IPS DF 4.7 (cell line): ENCODE results near the gene CTSD.

Experiments
- DNase-seq: peaks from one replicate; pipeline ENCODE4 v3.0.0-alpha.2; 2013; ENCODE audit warnings: low spot score; ENCODE audit errors: extremely low read depth

Gene CTSD

DNA sequence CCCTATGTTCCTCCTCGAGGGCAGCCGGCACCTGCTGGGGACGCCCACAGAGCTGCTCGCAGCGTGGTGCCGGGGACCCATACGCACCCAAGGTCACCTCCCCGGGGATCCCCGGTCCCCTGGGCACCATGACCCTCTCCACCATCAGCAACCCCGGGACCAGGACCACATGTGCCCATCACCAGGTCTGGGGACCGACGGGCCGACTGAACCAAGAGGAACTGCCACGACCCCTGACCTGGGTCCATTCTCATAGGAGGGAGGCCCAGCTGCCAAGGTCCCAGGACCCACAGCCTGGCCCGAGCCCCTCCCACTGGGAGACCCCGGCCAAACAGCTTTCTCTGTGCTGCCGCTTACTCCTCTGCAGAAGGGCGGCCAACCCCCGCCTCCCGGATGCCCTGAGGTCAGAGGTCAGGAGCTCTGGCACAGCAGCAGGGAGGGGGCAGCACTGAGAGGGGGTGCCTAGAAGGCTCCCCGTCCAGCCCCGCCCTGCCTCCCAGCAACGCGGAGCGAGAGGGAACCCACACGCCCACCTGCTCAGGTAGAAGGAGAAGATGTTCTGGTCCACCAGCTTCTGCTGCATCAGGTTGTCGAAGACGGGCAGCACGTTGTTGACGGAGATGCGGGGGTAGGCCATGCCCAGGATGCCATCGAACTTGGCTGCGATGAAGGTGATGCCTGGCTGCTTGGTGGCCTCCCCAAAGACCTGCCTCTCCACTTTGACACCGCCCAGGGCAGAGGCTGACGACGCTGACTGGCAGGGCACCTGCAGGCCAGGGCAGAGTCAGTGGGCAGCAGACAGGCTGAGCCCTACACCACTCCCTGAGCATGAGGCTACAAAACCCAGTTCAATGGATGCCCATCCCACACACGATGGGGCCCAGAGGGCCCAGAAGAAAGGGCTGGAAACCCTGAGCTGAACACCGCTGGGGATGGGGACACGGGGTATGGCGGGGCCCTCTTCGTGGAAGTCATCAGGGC, 6.6 kb downstream of the CTSD start:
- DNase-seq, result no peak

DNA sequence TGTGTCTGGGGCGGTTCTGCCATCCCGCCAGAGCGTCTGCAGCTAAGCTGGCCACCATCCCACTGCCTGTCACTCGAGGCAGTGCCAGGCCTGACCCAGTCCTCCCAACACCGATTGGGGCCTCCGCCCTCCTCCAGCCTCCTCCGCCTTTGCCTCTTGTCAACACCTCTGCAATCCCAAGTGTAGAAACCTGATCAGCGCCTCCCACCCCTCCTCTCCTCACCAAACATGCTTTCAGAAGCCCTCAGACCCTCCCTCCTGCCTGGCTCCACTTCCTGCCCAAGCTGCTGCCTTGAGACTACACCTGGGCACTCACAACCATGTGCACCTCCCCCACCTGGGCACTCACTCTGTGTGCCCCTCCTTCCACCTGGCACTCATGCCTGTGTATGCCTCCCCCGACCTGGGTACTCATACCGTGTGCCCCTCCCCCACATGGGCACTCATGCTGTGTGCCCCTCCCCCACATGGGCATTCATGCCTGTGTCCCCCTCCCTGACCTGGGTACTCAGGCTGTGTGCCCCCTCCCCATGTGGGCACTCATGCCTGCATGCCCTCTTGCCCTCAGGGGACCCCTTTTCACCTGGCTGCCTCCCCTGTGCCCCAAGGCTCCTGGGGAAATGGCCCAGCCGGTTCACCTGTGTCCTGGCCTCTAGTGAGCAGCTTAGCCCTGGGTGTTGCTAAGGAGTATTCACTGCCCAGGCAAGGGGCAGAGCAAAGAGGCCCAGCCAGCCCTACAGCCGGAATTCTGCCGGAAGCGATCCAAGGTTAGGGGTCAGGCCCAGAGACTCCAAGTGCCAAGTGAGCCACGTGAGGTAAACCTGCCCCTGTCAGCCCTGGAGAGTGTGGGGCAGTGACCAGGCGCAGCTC, 7.8 kb downstream of the CTSD start:
- DNase-seq, result no peak

DNA sequence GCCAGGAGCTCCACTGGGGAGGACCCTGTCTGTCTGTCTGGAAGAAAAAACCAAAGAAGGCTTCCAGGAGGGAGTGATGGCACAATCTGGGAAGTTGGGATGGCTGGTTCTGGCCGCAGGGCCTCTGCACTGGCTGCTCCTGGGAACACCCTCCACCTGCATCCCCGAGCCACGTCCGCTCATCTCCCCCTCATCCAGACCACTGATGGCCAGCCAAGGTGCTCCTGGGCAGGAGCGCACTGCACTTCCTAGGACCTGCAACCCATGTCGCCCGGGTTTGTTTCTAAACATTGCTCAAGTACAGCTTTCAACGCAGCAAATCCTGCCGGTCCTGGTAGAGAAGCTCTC, 8.4 kb downstream of the CTSD start:
- no peak for DNase-seq

DNA sequence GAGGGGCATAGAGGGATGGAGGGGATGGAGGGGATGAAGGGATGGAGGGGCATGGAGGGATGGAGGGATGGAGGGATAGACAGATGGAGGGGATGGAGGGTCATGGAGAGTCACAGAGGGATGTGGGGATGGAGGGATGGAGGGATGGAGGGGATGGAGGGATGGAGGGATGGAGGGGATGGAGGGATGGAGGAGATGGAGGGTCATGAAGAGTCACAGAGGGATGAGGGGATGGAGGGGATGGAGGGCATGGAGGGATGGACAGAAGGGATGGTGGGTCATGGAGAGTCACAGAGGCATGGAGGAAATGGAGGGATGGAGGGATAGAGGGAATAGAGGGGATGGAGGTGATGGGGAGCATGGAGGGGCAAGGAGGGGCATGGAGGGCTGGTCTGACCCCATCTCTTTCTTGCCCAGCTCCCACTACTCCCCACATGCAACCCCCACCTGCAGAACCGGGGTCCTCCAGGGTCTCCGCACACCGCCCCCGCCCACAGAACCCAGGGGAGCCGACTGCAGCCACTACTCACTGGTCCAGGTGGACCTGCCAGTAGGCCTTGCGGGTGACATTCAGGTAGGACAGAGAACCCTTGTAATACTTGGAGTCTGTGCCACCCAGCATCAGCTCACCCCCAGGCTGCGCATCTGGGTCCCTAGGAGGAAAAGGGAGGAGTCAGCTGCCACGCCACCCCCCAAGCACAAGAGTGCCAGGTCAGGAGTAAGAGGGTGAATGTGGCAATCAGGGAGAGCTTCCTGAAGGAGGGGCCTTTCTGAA, 9.2 kb downstream of the CTSD start:
- no peak for DNase-seq

DNA sequence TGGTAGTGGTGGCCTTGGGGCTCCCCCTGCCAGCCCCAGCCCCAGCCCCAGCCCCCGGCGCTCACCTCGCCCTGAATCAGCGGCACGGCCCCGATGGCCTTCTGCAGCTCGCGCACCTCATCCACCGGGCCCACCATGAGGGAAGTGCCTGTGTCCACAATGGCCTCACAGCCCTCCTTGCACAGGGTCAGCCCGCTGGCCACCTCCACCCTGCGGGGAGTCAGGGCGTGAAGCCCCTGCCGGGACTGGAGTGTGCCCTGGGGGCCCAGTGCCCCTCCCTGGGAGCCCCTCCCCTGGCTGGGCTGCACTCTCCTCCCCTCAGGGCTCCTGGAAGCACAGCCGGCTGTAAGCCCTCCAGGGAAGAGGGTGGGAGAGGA, 9.8 kb downstream of the CTSD start:
- DNase-seq, result no peak

DNA sequence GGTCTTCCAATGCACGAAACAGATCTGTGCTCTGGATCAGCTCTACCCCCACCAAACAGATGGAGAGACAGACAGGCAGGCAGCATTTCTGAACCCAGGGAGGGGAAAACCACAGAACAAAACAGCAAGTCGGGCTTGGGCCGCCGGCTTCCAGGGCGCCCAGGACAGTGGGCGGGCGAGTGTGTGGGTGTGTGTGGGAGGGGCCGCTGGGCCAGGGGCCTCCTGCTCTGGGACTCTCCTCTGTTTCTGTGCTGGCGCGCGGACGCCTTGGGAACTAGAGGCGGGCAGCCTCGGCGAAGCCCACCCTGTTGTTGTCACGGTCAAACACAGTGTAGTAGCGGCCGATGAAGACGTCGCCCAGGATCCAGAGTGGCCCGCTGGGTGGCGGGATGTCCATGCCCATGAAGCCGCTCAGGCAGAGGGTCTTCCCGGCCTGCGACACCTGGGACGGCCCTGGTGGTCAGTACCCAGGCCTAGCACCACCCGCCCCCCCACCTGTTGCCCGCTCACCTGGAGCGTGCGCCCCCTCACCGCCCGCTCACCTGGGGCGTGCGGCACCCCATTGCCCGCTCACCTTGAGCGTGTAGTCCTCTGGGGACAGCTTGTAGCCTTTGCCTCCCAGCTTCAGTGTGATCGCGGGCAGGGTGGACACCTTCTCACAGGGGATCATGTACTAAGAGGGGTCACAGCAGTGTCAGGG, 10.3 kb downstream of the CTSD start:
- DNase-seq, result no peak

DNA sequence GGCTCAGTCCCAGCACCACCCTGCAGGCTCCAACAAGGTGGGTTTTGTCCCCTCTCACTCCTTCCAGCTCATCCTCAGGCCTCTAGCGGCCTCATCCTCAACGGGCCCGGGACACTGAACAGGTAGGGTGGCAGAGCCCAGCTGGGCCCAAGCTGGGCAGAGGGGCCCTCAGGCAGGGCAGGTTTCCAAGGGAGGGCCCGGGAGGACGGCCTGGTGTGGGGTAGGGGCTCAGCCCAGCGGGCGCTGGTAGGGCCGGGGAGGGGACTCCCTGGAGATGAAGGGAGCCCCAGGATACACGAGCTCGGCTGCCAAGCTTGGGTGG, 10.9 kb downstream of the CTSD start:
- no peak for DNase-seq

DNA sequence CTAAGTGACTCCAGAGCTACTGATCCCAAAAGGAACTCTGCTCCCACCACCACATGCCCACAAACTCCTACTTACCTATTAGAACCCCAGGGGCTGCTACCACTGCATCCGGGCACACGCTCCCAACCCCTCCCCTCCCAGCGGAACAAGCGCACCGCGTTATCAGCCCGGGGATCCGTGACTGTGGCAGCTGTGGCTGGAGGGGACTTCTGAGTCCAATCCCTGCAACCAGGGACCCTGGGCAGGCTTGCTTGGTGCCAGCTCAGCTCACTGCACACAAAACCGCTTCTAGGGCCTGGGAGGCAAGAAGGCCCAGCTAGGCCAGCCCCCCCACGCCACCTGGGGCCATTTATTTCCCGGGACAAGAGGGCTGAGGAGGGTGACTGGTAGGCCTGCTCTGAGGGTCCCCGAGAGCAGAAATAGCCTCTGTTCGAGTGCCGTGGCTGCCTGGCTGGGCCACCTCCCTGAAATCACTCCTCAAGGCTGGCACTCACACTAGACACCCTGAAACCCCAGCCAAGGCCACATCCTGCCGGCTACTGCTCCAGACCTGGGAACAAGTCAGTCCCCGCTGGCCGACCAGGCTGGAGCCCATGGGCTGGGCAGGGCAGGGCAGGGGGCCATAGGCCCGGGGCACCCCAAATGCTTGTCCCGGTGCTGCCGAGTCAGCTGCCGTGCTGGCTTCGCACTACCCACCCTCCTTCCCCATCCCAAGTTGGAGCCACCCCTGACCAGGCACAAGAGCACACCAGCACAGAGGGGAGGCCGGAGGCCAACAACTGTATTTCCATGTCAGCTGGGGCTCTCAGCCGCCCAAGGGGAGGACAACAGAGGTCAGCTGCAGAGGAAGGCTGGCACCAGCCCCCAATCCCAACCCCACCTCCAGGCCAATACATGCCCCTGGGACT, 11.5 kb downstream of the CTSD start:
- DNase-seq, result no peak

DNA sequence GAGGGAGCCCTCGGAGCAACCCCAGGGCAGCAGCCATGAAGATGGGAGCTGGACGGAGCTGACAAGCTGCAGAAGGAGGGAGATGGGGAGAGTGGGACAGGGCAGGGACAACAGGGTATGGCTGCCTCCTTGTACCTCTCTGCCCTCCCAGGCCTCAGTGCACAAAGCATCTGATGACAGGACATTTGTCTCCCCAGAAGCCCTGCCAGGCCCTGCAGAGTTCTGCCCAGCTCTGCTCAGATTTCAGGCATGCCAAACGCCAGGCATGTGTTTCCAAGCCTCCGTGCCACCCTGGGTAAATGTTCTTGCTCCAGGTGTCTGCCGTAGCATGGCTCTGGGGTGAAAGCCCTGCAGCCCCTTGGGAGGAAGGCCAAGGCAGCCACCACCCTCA, 12.2 kb downstream of the CTSD start:
- no peak for DNase-seq

DNA sequence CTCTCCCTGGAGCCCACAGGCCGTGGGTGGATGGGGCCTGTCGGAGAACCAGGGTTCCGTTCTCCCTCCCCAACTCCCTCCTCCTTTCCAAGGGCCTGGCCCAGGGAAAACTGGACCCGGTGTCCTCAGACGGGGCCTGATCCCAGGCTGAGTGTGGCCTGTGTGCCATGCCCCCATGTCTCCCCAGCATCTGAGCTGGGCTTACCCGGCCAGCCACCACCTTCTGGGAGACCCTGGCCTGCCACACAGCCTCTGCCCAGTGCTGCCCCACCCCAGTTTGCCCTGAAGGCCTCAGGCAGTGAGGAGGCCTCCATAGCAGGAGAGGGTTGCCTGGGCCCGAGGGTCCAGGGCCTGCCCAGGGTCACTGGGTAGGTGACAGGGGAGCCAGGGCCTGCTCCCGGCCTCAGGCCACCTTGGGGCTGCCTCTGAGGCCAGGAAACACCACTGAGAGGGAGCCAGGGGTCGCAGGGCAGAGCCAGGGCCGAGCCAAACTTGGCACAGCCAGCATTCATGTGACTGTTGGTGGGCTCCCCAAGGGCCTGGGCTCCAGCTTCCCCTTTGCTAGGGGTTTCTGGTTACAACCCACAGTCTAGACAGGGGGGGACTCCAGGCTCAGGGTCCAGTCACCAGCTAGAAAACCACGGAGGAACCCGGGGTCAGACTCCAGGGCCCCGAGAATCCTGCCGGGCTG, 12.7 kb downstream of the CTSD start:
- DNase-seq, result no peak

DNA sequence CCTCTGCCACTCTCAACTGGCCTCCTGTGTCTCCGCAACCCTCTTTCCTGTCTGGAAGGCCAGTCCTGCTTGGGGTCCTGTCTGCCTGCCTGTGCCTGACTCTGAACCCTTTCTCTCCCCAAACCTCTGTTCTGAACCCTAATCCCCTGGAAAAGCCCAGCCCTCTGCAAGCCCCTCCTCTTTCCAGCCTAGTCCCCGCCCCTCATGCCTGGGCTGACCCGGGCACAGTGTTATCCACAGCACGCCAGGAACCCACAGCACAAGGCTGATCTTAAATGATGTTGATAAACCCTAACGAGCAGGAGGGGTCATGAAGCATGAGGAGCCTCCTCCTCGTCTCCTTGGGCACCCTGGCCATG, 13.3 kb downstream of the CTSD start, which contains the start of gene IFITM10:
Gene IFITM10, minus strand, starts transcription at position 115 of the 359 bp plus-strand sequence. CDS start 153 bp downstream, outside the sequence.
- no peak for DNase-seq

DNA sequence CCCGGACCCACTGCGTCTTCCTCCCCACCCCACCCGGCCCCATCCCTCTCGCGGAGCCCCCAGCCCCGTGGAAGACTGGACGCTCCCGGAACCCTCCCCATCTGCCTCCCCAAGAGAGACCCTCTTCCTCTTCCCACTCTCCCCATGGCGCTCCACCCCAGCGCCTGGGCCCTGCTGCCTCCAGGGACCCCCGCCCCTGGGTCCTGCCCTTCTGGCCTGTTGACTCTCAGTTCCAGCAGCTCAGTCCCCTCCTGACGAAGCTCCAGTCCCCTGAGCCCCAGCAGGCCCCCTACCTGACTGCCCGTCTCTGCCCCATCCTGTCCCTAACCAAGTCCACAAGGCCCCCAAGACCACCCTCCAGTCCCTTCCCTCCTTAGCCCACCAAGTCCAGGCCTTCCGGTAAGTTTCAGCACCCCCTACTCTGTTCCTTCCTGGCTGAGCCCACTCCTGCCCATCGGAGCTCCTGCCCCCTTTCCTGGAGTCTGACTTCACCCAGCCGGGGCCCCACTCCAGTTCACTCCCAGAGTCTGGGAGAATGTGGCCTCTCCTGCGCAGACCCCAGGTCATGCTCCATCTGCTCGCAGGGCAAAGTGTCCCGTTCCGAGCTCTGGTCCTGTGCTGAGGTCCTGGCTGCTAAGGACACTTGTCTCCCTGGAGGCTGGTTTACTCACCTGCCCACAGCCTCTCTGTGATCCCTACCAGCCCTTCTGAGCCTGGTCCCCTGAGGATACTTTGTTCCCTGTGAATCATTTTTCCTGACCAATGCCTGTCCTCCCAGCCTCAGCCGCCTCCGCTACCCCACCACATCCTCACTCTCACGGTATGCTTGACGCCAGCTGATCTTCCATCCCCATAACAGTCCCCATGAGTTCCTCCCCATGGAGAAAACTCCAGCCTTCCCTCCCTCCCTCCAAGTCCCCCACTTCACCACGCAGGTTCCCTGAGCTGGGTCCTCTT, 14.1 kb downstream of the CTSD start:
- no peak for DNase-seq

DNA sequence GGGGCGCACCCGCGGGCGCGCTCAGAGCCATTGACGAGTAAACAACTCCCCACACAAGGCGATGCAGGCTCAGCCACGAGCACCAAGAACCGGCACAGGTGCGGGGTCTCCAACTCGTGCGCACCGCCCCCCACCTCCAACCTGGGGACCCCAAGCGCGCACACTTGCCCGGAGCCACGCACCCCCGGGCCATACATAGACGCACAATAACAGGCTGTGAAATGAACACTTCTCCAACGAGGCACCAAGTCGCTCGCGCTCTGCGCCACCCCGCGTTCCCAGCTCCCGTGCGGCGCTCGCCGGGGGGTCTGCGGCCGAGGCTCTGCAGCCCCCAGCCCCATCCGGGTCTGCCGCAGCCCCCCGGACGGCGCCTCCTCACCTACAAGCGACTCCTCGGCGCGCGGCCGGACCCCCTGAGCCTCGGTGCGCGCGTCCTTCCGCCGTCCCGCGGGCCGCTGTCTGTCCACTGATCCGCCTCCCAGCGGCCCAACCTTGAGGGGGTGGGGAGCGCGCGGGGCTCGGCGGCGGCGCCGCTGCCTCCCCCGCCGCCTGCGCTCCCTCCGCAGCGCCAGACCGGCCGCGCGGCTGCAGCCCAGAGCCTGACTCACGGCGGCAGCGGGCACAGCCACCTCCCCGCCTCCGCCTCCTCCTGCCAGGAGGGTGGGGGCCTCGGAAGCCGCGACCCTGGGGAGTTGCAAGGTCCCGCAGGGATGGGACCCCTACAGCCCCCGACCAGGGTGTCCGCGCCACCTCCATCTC, 14.9 kb downstream of the CTSD start:
- DNase-seq, result no peak

DNA sequence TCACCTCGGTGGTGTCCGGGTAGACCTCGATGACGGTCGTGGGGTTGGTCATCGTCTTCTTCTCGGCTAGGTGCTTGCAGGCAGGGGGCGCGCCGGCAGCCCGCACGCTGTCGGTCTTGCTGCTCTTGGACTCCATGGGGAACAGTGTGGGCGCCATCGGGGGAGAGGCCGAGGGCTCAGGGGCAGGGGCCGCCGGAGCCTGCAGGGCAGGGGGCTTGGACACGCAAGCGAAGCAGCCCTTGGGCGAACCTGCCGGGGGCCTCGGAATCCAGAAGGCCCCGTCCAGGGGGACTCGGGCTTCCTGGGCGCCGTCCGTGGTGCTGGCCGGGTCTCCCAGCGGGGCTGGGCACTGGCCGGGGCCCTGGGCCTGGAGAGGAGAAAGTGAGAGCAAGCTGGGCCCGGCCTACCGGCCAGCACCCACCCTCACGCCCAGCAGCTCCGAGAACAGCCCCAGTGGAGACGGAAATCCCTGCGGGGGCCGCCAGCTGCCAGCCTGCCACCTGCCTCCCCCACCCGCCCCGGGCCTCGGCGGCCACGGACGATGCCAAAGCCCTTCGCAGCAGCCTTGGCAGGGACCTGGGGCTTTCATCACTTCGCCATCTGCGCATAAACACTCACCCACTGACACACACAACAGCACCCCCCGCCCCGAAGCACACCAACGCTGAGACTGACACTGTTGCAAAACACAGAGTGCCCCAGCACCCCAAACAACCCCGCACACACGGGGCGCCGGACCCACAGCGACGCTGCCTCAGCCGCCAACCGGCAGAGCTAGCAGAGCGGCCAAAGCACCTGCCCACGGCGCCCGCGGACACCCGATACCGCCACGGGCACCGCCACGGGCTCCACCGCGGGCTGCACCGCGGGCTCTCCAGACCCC, 15.7 kb downstream of the CTSD start:
- no peak for DNase-seq

DNA sequence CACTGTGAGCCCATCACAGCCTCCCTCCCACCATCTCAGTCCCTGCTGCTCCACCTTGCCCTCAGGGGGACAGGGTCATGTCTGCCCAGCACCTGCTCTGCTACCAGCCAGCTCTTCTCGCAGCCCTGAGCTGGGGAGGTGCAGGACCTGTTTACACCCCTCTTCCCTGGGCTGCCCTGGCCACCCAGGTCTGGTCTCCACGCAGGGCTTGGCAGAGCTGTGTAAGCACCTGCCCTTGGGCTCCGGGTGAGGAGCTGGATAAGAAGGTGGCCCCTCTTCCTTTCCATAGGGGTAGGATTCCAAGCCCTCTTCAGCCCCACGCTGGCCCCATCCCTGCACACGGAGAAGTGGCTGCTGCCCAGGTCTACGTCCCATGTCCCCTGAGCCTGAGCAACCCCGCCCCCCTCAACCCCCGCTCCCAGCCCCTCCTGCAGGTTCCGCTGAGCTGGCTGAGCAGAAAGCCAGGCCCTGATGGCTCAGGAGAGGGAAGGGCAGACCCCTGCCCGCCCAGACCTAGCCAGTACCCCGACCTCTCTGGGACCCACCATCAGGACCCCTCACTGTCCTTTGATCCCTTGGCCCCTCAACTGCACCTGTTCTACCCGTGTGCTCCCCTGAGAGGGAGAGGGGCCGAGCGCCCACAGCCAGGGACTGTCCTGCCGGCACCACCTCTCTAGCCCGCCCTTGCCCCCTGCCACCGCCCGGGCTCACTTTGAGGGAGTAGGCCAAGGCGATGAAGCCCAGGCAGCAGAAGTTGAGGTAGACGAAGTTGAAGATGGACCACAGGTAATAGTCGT, 16.6 kb downstream of the CTSD start:
- no peak for DNase-seq

DNA sequence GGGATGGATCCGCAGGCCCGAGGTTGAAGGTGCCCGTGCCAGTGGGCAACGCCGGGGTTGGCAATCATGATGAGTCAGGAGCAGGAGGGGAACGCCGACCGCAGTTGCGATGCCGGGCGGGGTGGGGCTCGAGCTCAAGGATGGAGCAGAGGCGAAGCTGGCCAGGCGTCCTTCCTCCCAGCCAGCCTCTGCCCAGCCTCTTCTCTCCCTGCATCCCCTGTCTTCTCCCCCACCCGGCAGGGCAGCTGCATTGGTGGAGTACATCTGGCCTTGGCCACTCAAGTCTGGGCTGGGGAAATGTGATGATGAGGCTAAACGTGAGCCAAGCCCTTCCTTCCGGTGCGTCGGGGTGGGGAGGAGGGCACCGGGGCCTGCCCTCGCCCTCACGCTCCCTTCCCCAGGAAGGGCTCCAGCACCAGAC, 17.2 kb downstream of the CTSD start:
- DNase-seq, result no peak
